Esophagus muscularis mucosa (tissue), 4 donors: ENCODE measurements around the gene TUBB2B. TPM values are rescaled to one million over a fixed set of nuclear protein-coding genes. Genes with fewer than 3 reads are reported as not detected.

ENCODE experiments used
- DNase-seq: peaks from one replicate; pipeline ENCODE4 v3.0.0-alpha.2; 2017; ENCODE audit errors: extremely low spot score
- H3K27ac ChIP-seq, 4 donors: fragments of 200-600 bp; sonication (generic); replicated peaks in 1 of 4; 1 replicate in 3 of 4; 2 replicates in 1 of 4; pipeline ENCODE4 v1.5.1; 2016 to 2019; ENCODE audit warnings: mild to moderate bottlenecking in 1 of 4
- H3K27me3 ChIP-seq, 4 donors: fragments of 200-600 bp; sonication (generic); one replicate each; pipeline versions ENCODE4 v1.5.1 to v1.6.0; 2016 to 2019
- H3K36me3 ChIP-seq, 4 donors: fragments of 200-600 bp; sonication (generic); one replicate each; pipeline ENCODE4 v1.5.1; 2016 to 2019
- H3K4me1 ChIP-seq, 4 donors: fragments of 200-600 bp; sonication (generic); one replicate each; pipeline ENCODE4 v1.5.1; 2016 to 2019
- H3K4me3 ChIP-seq, 4 donors: fragments of 200-600 bp; sonication (generic); 1 replicate in 2 of 4; 2 replicates in 2 of 4; pipeline ENCODE4 v1.5.1; 2016 to 2019; ENCODE audit warnings: mild to moderate bottlenecking in 4 of 4, moderate library complexity in 1 of 4
- H3K9me3 ChIP-seq, 4 donors: fragments of 200-600 bp; sonication (generic); 1 replicate in 3 of 4; 2 replicates in 1 of 4; pipeline ENCODE4 v1.5.1; 2016 to 2019
- CTCF ChIP-seq, 3 experiments: fragments of 200-600 bp in 2 of 3; fragments of 450-650 bp in 1 of 3; sonication (generic) in 2 of 3; IDR thresholded peaks; one replicate each; pipeline ENCODE4 v1.5.1; 2017 to 2019; ENCODE audit warnings: antibody characterized with exemption in 3 of 3, mild to moderate bottlenecking in 2 of 3, moderate library complexity in 1 of 3
- EP300 ChIP-seq: sonication (generic); formaldehyde crosslinking; IDR thresholded peaks from one replicate; pipeline ENCODE4 v1.6.1; 2017; ENCODE audit warnings: antibody characterized with exemption
- POLR2A ChIP-seq: fragments of 450-650 bp; IDR thresholded peaks from one replicate; pipeline ENCODE4 v1.6.1; 2017; ENCODE audit warnings: antibody characterized with exemption, moderate library complexity, mild to moderate bottlenecking, low read depth
- POLR2AphosphoS5 ChIP-seq, 2 donors: sonication (generic); formaldehyde crosslinking; IDR thresholded peaks; one replicate each; pipeline ENCODE4 v1.6.1; 2017; ENCODE audit warnings: antibody characterized with exemption in 2 of 2
- WGBS: methylation state at CpG from one replicate; pipeline ENCODE4 v1.1.5; 2018; 5-methylcytosine and 5-hydroxymethylcytosine counted together
- intact Hi-C: fragments of 100-400 bp; cut with DNase I; formaldehyde crosslinking; loops from one replicate; pipeline ENCODE4 v1.15.1; 2023
- total RNA-seq, 4 donors: library from RNA; depleted of rRNA; stranded (reverse); fragments of >200 nt; gene quantifications; one replicate each; pipeline versions ENCODE4 v1.1.0 to v1.2.1, GENCODE V29; 2016

Gene TUBB2B
- total RNA-seq, 4 donors from 2014 or later, result 12.0 to 35.8 (median 20.9) TPM

DNA sequence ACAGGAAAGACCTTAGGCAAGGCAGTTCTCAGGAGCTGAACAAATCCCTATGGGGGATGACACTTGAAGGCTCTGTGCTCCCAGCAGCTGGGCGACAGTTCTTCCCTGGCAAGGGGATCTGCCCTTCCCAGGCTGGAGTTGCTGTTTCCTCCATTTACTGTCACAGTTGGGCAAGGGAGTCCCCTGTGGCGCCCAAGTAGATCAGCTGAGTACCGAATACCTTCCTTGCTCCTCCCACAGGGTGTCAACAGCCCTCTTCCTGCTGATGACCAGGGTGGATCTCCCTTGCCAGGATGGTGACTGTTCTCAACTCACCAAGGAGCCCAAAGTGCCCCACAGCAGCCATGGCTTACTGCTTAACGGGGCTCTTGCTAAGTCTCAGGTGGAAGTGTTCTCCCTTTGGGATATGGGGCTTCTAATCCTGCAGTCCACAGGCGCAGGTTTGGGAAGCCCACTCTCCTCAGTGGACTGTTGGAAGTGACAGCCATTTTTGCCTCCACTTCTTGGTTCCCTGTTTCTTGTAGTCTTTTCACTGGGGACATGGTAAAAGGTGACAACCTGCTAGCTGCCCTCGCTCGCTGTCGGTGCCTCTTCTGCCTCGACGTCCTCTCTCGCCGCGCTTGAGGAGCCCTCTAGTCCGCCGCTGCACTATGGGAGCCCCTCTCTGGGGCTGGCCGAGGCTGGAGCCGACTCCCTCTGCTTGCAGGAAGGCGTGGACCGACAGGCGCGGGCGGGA lies 25.6 kb upstream of the TUBB2B start:
- Histone ChIP-seq H3K27ac (no peak overlapping the region), H3K36me3 (no peaks in the 10 kb centered on the region), H3K4me3 (no peak overlapping the region), H3K4me1 (peaks cover 16 to 36% (median 32%) of the 10 kb centered on the region in 4 donors), H3K27me3 (no peaks in the 10 kb centered on the region), H3K9me3 (no peaks in the 10 kb centered on the region)
- WGBS, result 94% methylated on average over 22 of the region's 22 CpGs
- TF ChIP-seq POLR2AphosphoS5 (IDR thresholded peaks at IDR 0.05), result no peak
- no peak for TF ChIP-seq POLR2A
- TF ChIP-seq EP300, result no peak
- TF ChIP-seq CTCF (IDR thresholded peaks at IDR 0.05), result no peak
- intact Hi-C loops, result no loop called here
- no peak for DNase-seq

GRCh38 chr6:3252369-3252768 lies 24.9 kb upstream of the TUBB2B start:
- H3K4me1 ChIP-seq, result peaks cover 23 to 43% (median 39%) of the 10 kb centered on the region in 4 donors
- DNase-seq, result no peak
- H3K36me3 ChIP-seq, result no peaks in the 10 kb centered on the region
- no peak for TF ChIP-seq CTCF (IDR thresholded peaks at IDR 0.05)
- TF ChIP-seq POLR2AphosphoS5 (IDR thresholded peaks at IDR 0.05), result no peak
- TF ChIP-seq EP300, result no peak
- no peak for TF ChIP-seq POLR2A
- H3K9me3 ChIP-seq, result no peaks in the 10 kb centered on the region
- intact Hi-C loops, result no loop called here
- no peak overlapping the region for H3K27ac ChIP-seq
- no peak overlapping the region for H3K4me3 ChIP-seq
- no peaks in the 10 kb centered on the region for H3K27me3 ChIP-seq
- 93% methylated on average over 10 of the region's 10 CpGs for WGBS

- Histone ChIP-seq H3K27me3 (no peaks in the 10 kb centered on the region), H3K4me3 (peak overlapping the region in 2 of 4 donors; percentile 21 to 27), H3K9me3 (no peaks in the 10 kb centered on the region), H3K4me1 (peaks cover 23 to 50% (median 45%) of the 10 kb centered on the region in 4 donors), H3K36me3 (no peaks in the 10 kb centered on the region), H3K27ac (no peak overlapping the region)
- peak; percentile 95 for DNase-seq
- intact Hi-C loops, result loop anchor here (1.0 to 2.0 kb wide), 2 partner anchors 95 to 125 kb away; partner anchors contain the start of gene TUBB2A
- peak in 2 of 3 experiments; percentile 97 to 99 for TF ChIP-seq CTCF (IDR thresholded peaks at IDR 0.05)
- TF ChIP-seq EP300, result no peak
- TF ChIP-seq POLR2AphosphoS5 (IDR thresholded peaks at IDR 0.05), result peak; percentile 62 to 73
- 33% methylated on average over 15 of the region's 20 CpGs for WGBS
These were observed 24.2 kb upstream of the TUBB2B start for GRCh38 chr6:3251462-3252314.

DNA sequence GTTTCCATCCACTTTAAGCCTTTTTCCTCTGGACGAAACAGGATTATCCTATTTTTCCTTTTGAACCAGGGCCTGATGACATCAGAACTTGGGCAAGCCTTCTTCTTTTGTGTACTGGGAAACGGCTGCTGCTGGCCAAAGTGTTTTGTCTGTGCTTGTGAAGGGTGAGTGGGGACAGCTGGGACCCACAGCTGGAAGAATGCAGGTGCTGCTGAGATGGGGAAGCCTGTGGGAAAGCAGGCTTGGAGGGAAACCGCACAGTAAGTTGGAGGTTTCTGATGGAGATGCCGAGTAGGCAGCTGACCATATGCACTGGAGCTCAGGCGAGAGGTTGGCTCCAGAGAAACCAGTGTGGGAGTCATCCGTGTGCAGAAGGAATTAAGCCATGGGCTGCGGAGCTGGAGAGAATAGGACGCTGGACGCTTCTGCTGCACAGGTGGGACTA lies 22.8 kb upstream of the TUBB2B start:
- no peaks in the 10 kb centered on the region for H3K9me3 ChIP-seq
- peaks cover 23 to 51% (median 47%) of the 10 kb centered on the region in 4 donors for H3K4me1 ChIP-seq
- TF ChIP-seq EP300, result no peak
- no peak for DNase-seq
- H3K27ac ChIP-seq, result peak overlapping the region in 1 of 4 donors; percentile 23
- H3K27me3 ChIP-seq, result no peaks in the 10 kb centered on the region
- intact Hi-C loops, result loop anchor here (2.0 kb wide), 1 partner anchor 93 kb away; the partner anchor contains the start of gene TUBB2A
- WGBS, result 85% methylated on average over 9 of the region's 9 CpGs
- H3K4me3 ChIP-seq, result no peak overlapping the region
- no peaks in the 10 kb centered on the region for H3K36me3 ChIP-seq

- intact Hi-C loops, result loop anchor here (2.0 kb wide), 1 partner anchor 93 kb away; the partner anchor contains the start of gene TUBB2A
- Histone ChIP-seq H3K27ac (peak overlapping the region in 2 of 4 donors; percentile 23 to 50), H3K4me1 (peaks cover 23 to 51% (median 47%) of the 10 kb centered on the region in 4 donors), H3K36me3 (no peaks in the 10 kb centered on the region), H3K27me3 (no peaks in the 10 kb centered on the region), H3K9me3 (no peaks in the 10 kb centered on the region), H3K4me3 (no peak overlapping the region)
- no peak for TF ChIP-seq EP300
- no peak for TF ChIP-seq POLR2A
- TF ChIP-seq CTCF (IDR thresholded peaks at IDR 0.05), result no peak
- no peak for TF ChIP-seq POLR2AphosphoS5 (IDR thresholded peaks at IDR 0.05)
- DNase-seq, result no peak
- WGBS, result 85% methylated on average over 3 of the region's 3 CpGs
These were observed 22.4 kb upstream of the TUBB2B start for GRCh38 chr6:3249821-3250220.
